Endometrial microvascular endothelial cells (primary cell): ENCODE data around the gene GSPT1. TPM values are rescaled to one million over a fixed set of nuclear protein-coding genes. Genes with fewer than 3 reads are reported as not detected.
"Not testable (repeated sequence)": the region's sequence is repeated elsewhere in the genome, so short reads cannot be mapped to it uniquely, and the experiment has no call there.

Experiments used
- in situ Hi-C: cut with HindIII; loops from 2 replicates; pipeline ENCODE4 v1.10.0; 2017; ENCODE audit warnings: low sequenced_read_pairs, low pct_unique_long_range_greater_than_20kb; ENCODE audit errors: inconsistent ontology term
- total RNA-seq: library from RNA; depleted of rRNA; stranded (reverse); fragments of >200 nt; gene quantifications from one replicate; pipeline ENCODE4 v1.2.3, GENCODE V29; 2015; ENCODE audit errors: inconsistent ontology term

GSPT1 gene
- total RNA-seq: 153 TPM

GRCh38 chr16:11915644-11916523 lies at the start of gene GSPT1:
Gene GSPT1, minus strand, starts transcription at chr16:11915956. Its CDS starts 236 bp downstream, at chr16:11915720.
- in situ Hi-C loops: loop anchor here (25.0 kb wide), 1 partner anchor 96 kb away; no protein-coding TSS in a partner anchor

- in situ Hi-C loops: no loop called here
These were observed 49.2 kb upstream of the GSPT1 start, which contains the start of gene TNFRSF17 for GRCh38 chr16:11964761-11965551. Gene TNFRSF17, plus strand, starts transcription at chr16:11965210. Its CDS starts 115 bp downstream, at chr16:11965325.

- in situ Hi-C loops: no loop called here
These were observed 48.0 kb upstream of the GSPT1 start for GRCh38 chr16:11963706-11964105.

- in situ Hi-C loops: not testable (repeated sequence)
These were observed 47.2 kb upstream of the GSPT1 start for GRCh38 chr16:11962978-11963377.

- in situ Hi-C loops: not testable (repeated sequence)
These were observed 46.7 kb upstream of the GSPT1 start for GRCh38 chr16:11962457-11962856.

- in situ Hi-C loops: no loop called here
These were observed 42.0 kb upstream of the GSPT1 start for GRCh38 chr16:11957591-11958395.

- in situ Hi-C loops: no loop called here
These were observed 40.8 kb upstream of the GSPT1 start for GRCh38 chr16:11956558-11956957.

- in situ Hi-C loops: no loop called here
These were observed 40.0 kb upstream of the GSPT1 start for GRCh38 chr16:11955713-11956123.

- in situ Hi-C loops: not testable (repeated sequence)
These were observed 37.8 kb upstream of the GSPT1 start for GRCh38 chr16:11953576-11953975.

GRCh38 chr16:11950388-11950787 lies 34.6 kb upstream of the GSPT1 start:
- in situ Hi-C loops: no loop called here

DNA sequence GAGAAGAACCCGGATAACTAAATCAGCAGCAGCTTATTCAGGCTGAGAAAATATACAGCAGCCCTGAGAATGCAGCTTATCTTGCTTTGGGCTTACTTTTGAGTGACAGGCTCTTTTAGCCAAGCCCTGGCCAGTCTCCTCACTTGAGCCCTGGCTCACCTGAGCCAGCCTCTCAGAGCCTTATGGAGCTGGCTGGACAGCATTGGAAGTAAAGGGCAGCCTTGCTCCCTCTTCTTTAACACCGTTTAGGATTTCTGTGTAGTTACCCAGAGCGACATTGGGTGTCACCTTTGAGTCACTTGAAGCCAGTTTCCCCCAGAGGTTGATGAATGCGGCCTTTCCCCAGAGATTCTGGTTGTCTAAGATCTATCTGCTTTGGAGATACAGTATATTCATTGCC lies 33.8 kb upstream of the GSPT1 start:
- in situ Hi-C loops: no loop called here

DNA sequence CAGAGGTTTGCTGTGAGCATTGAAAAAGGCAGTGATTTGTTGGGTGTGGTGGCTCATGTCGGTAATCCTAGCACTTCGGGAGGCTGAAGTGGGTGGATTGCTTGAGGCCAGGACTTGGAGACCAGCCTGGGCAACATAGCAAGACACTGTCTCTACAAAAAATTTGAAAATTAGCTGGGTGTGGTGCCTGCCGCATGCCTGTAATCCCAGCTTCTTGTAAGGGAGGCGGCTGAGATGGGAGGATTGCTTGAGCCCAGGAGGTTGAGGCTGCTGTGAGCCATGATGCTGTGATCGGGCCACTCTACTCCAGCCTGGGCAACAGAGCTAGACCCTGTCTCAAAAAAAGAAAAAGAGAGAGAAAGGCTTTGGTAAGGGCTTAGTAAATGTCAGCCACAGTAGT lies 33.1 kb upstream of the GSPT1 start:
- in situ Hi-C loops: no loop called here

GRCh38 chr16:11946433-11946832 lies 30.7 kb upstream of the GSPT1 start:
- in situ Hi-C loops: no loop called here

DNA sequence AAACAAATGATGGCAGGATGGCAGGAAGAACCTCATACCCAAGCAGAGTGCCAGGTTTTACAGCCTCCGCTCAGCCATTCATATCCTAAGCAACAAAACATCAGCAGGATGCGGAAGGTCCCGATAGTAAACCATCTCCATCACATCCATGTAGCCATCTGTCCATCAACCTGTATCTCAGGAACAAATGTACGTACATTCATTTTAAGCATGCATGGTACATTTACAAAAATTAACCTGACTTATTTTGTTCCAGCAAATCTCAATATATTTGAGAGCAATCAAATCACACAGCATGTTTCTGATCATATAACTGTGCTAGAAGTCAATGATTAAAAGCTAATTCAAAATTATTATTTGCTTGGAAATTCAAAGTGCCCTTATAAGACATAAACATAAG lies 26.2 kb upstream of the GSPT1 start, which contains the start of gene NPIPB2:
TSS of gene NPIPB2 (minus strand) at position 101 of the 400 bp plus-strand sequence. CDS start at position 101, 0 bp downstream.
- in situ Hi-C loops: not testable (repeated sequence)

GRCh38 chr16:11927350-11927749 lies 11.6 kb upstream of the GSPT1 start:
- in situ Hi-C loops: not testable (repeated sequence)

- in situ Hi-C loops: loop anchor here (25.0 kb wide), 1 partner anchor 88 kb away; no protein-coding TSS in a partner anchor
These were observed 8.3 kb upstream of the GSPT1 start for GRCh38 chr16:11924046-11924445.

DNA sequence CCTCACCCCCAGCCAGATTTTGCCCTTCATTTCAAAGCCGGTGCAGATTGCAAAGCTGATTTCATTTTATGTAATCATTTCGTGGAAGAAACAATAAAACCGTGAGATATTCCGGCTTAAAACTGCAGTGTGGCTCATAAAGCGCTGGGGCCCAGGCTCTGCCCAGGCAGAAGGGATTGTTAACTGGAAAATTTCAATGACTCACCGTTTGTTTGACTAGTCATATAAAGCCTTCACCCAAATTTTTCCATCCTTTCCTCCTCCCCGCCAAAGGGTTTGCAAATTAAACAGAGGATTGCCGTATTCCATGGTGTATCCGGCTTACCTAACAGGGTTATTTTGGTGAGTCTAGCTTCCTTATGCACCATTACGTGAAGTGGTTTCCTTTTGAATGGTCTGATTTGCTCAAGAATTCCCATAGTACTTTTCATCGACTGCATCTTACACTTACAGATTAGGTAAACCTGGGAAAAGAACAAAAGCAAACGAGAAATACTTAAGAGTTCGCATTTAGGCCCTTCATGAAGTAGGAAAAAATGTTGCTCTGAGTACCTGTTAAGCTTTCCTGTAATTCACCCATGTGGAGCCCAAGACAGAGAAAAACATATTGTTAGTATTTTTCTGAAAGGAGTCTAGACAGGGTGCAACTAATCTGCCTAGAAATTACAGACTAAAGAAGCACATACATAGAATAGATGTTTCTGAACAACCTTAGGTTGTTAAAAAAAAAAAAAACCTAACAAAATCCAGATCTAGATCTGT lies 949 bp upstream of the GSPT1 start:
- in situ Hi-C loops: loop anchor here (25.0 kb wide), 1 partner anchor 96 kb away; no protein-coding TSS in a partner anchor

GRCh38 chr16:11915114-11915643 lies 577 bp downstream of the GSPT1 start:
- in situ Hi-C loops: loop anchor here (25.0 kb wide), 1 partner anchor 97 kb away; no protein-coding TSS in a partner anchor
